ENCODE data around the gene LMO4.

The LMO4 gene

GRCh38 chr1:87362063-87362833 is 33.6 kb downstream of the LMO4 start:
- no peak for DNase-seq

GRCh38 chr1:87362834-87363426 is 34.2 kb downstream of the LMO4 start:
- peak; percentile 44 for DNase-seq

- no peak for DNase-seq
Observed at GRCh38 chr1:87367549-87367948, 38.9 kb downstream of the LMO4 start.

- DNase-seq, result no peak
Observed at GRCh38 chr1:87368907-87369306, 40.2 kb downstream of the LMO4 start.

- DNase-seq, result no peak
Observed at GRCh38 chr1:87369736-87370478, 41.2 kb downstream of the LMO4 start.

- DNase-seq, result no peak
Observed at GRCh38 chr1:87370544-87370943, 41.9 kb downstream of the LMO4 start.

DNA sequence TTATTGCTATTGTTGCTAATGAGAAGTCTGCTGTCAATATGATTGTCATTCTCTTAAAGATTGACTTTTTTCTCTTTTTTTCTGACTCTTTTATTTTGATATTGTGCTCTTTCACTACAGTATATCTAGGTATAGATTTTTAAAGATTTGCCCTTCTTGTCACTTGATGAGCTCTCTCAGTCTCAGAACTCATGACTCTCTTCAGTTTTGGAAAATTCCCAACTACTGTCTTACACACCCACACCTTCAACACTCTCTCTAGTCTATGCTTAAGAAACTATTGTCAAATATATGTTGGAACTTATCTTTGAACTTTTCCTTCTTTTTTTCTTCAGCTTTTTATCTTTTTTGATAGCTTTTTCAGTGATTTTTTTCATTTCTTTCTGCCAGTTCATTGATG is 50.6 kb downstream of the LMO4 start:
- no peak for DNase-seq

DNA sequence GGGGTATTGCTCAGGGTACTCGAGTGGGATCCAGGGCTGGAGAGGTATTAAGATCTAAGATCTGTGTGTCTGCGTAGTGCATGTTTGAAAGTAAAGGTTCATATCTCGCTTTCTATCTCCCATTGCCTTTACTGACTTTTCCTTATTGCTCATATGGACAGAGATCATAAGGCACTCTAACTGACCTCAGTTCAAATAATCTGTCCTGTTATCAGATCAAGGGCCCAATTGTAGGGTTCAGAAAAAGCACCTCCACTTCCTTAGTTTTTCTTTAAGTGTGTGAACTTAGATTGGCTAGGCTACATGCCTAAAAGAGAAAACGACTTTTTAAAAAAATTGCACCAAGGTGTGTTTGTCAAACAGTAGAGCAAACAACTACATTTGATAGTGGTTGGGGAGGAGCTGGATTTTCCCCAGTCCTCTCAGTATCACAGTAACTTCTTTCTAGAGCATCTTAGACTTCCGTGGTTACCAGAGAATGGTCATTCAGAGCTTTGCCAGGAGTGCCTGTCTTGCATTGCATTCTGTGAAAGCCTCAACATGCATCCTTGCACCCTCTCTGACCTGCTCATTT is 57.6 kb downstream of the LMO4 start:
- DNase-seq, result no peak

- DNase-seq, result no peak
Observed at GRCh38 chr1:87388411-87388810, 59.7 kb downstream of the LMO4 start.

DNA sequence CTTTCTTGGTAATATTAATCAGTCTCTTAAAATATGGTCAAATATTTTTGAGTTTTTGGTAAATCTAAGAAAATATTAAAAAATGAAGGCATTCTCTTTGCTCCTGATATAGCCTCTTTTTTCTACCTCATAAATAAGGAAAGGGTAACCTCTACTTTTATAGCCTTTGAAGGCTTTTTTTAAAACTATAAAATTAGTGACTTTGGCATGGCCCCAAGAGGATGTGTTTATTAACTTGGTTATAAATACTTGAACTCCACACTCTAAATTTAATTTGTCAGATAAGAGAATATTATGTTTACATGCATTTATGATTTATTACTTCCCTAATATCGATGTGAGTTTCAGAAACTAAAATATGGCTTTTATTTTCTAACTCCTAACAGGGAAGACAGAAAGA is 60.3 kb downstream of the LMO4 start:
- no peak for DNase-seq

DNA sequence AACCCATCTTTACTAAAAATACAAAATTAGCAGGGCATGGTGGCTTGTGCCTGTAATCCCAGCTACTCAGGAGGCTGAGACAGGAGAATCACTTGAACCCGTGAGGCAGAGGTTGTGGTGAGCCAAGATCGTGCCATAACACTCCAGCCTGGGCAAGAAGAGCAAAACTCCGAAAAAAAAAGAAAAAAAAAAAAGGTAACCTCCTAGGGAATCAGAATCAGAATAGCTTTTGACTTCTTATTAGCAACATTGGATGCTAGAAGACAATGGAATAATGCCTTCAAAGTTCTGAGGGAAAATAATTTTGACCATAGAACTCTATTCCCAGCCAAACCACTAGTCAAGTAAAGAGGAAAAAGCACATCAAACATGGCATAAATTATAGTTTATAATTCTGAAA is 60.9 kb downstream of the LMO4 start:
- no peak for DNase-seq

- peak; percentile 86 for DNase-seq
Observed at GRCh38 chr1:87392248-87393192, 63.8 kb downstream of the LMO4 start.

GRCh38 chr1:87393445-87394085 is 64.9 kb downstream of the LMO4 start:
- DNase-seq, result no peak

DNA sequence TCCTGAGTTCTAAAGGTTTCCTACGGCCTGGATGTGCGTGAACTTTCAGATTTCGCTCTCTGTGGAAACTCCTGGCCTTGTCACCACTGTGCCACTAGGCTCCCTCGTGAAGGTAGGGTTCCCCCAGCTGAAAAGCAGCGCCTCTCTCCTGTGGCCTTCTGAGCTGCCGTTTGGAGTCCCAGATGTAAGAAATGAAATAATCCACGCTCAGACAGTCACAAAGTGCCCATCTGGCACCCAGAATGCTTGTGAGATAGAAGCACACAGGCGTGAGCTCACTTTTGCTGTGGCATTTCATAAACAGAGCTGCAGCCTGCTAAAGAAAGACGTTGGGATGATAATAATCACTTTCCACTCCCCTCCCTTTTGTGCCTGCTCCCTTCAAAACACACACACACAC is 65.8 kb downstream of the LMO4 start:
- DNase-seq, result no peak

DNA sequence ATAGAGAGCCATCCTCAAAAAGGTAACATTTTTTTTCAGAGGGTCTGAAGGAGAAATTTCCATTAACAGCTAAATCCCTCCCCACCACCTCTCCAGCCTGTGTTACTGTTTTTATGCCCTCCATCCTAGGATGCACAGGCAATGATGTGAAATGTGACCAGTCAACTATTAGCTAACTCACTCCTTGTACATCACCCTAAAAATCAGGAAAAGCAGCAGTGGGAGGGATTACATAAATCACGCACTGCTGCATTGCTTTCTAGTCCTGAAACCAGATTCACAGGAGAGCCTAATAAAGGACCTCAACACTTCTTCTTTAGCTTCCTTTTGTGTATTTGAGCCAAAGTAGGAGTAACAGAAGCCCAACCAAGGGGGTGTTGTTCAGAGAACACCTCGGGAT is 66.3 kb downstream of the LMO4 start:
- peak; percentile 12 for DNase-seq
